Testis (tissue), 2 donors: ENCODE measurements around the gene EHBP1L1.

ENCODE experiments used
- CTCF ChIP-seq, 3 experiments: fragments of 450-650 bp in 2 of 3; fragments of 200-600 bp in 1 of 3; sonication (generic) in 1 of 3; IDR thresholded peaks; one replicate each; pipeline ENCODE4 v1.5.1; 2016 to 2019; ENCODE audit warnings: antibody characterized with exemption in 3 of 3, mild to moderate bottlenecking in 2 of 3, moderate library complexity in 1 of 3
- POLR2A ChIP-seq: fragments of 450-650 bp; IDR thresholded peaks from one replicate; pipeline ENCODE4 v1.6.1; 2017; ENCODE audit warnings: antibody characterized with exemption, mild to moderate bottlenecking, moderate library complexity

GRCh38 chr11:65610404-65610803, 34.6 kb downstream of the EHBP1L1 start:
- TF ChIP-seq CTCF (IDR thresholded peaks at IDR 0.05) (no peak), POLR2A (no peak)
